RWPE2 (cell line): ENCODE data around the gene STX5.

ENCODE experiments used
- ATAC-seq: fragments of 200-7000 bp; cut with Tn5 transposase; 3 replicates; pipeline ENCODE4 v1.9.1; 2021; ENCODE audit warnings: low read depth
- DNase-seq: peaks from one replicate; pipeline ENCODE4 v3.0.0-alpha.2; 2020; ENCODE audit warnings: low spot score
- H3K27ac ChIP-seq: fragments of 450-650 bp; 2 replicates; pipeline ENCODE4 v1.5.1; 2017; ENCODE audit warnings: mild to moderate bottlenecking; ENCODE audit not compliant: poor library complexity, severe bottlenecking
- H3K27me3 ChIP-seq: fragments of 250-450 bp; sonication (Bioruptor Pico); 2 replicates; pipeline ENCODE4 v1.5.1; 2021; ENCODE audit warnings: mild to moderate bottlenecking, moderate library complexity; ENCODE audit not compliant: insufficient read depth, poor library complexity, severe bottlenecking
- H3K36me3 ChIP-seq: fragments of 250-450 bp; sonication (Bioruptor Pico); 2 replicates; pipeline ENCODE4 v1.5.1; 2020; ENCODE audit warnings: low read depth, mild to moderate bottlenecking, moderate library complexity
- H3K4me1 ChIP-seq: fragments of 250-450 bp; sonication (Bioruptor Pico); 2 replicates; pipeline ENCODE4 v1.5.1; 2021; ENCODE audit warnings: mild to moderate bottlenecking, moderate library complexity; ENCODE audit not compliant: insufficient read depth, poor library complexity, severe bottlenecking
- H3K4me3 ChIP-seq: fragments of 250-450 bp; sonication (Bioruptor Pico); 2 replicates; pipeline ENCODE4 v1.5.1; 2021; ENCODE audit warnings: mild to moderate bottlenecking, moderate library complexity; ENCODE audit not compliant: severe bottlenecking
- H3K9me3 ChIP-seq: fragments of 250-450 bp; sonication (Bioruptor Pico); 2 replicates; pipeline ENCODE4 v1.5.1; 2021; ENCODE audit warnings: mild to moderate bottlenecking, moderate library complexity; ENCODE audit not compliant: severe bottlenecking
- TF ChIP-seq, protein P1 (sequence below): fragments of 450-650 bp; IDR thresholded peaks from one replicate; pipeline ENCODE4 v1.5.1; 2017; ENCODE audit warnings: mild to moderate bottlenecking, moderate library complexity; ENCODE audit not compliant: poor library complexity, severe bottlenecking

Gene STX5

DNA sequence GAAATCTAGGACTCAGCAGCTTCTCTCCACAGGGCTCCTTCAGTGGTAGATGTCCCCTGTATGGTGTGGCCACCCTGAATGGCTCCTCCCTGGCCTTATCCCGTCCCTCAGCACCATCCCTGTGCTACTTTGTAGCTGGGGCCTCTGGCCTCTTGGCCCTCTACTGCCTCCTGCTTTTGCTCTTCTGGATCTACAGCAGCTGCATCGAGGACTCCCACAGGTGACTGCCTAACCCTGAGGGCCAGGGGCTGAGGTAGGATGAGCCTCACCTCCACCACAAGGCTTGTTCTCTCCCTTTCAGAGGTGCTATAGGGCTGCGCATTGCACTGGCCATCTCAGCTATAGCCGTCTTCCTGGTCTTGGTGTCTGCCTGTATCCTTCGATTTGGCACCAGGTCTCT, 42.9 kb downstream of the STX5 start:
- peaks cover 46% of the 10 kb centered on the region for H3K36me3 ChIP-seq
- TF ChIP-seq, protein P1, sequence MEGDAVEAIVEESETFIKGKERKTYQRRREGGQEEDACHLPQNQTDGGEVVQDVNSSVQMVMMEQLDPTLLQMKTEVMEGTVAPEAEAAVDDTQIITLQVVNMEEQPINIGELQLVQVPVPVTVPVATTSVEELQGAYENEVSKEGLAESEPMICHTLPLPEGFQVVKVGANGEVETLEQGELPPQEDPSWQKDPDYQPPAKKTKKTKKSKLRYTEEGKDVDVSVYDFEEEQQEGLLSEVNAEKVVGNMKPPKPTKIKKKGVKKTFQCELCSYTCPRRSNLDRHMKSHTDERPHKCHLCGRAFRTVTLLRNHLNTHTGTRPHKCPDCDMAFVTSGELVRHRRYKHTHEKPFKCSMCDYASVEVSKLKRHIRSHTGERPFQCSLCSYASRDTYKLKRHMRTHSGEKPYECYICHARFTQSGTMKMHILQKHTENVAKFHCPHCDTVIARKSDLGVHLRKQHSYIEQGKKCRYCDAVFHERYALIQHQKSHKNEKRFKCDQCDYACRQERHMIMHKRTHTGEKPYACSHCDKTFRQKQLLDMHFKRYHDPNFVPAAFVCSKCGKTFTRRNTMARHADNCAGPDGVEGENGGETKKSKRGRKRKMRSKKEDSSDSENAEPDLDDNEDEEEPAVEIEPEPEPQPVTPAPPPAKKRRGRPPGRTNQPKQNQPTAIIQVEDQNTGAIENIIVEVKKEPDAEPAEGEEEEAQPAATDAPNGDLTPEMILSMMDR, result no peak
- ATAC-seq (no peak), DNase-seq (no peak)
- no peaks in the 10 kb centered on the region for H3K27me3 ChIP-seq
- peaks cover 9% of the 10 kb centered on the region for H3K4me1 ChIP-seq
- no peaks in the 10 kb centered on the region for H3K9me3 ChIP-seq
- H3K4me3 ChIP-seq, result no peak overlapping the region
- H3K27ac ChIP-seq, result peak overlapping the region; percentile 90

DNA sequence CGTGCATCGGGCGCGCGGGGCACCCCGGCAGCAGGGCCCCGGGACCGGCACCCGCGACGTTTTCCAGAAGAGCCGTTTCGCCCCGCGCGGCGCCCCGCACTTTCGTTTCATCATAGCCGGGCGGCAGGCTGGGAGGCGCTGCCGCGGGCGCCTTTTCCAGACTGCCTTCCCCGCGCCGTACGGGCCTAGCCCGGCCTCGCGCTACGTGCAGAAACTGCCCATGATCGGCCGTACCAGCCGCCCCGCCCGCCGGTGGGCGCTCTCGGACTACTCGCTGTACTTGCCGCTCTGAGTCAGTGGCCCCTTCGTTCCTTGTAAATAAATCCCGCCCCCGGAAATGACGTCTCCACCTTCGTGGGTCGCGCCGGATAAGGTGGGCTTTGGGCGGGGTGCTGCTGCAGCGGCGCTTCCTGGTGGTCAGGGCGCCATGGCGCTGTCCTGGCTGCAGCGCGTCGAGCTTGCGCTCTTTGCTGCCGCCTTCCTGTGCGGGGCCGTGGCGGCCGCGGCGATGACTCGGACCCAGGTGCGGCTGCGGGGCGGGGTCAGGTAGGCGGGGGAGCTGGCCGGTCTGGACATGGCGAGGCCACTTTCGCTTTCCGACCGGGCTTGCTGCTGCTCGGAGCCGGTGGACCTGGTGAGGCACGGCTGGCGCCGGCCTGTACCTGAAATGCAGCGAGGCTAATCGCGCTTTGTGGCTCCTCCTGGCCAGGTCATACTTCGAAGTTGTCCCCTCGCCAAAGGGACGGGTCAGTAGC, 44.7 kb downstream of the STX5 start, which contains the start of gene TMEM179B:
TMEM179B (plus strand) TSS at position 398 of the 755 bp plus-strand sequence; CDS start at position 428, 30 bp downstream.
- H3K27ac ChIP-seq, result peak within 1 kb of the TSS; percentile 90
- H3K36me3 ChIP-seq, result peaks cover 36% of the 10 kb centered on the region
- H3K9me3 ChIP-seq, result no peaks in the 10 kb centered on the region
- TF ChIP-seq, protein P1, result peak; percentile 79
- H3K27me3 ChIP-seq, result no peaks in the 10 kb centered on the region
- H3K4me1 ChIP-seq, result peaks cover 8% of the 10 kb centered on the region
- peak within 1 kb of the TSS; percentile 89 for H3K4me3 ChIP-seq
- DNase-seq, result peak; percentile 98
- ATAC-seq, result peak; percentile 66

DNA sequence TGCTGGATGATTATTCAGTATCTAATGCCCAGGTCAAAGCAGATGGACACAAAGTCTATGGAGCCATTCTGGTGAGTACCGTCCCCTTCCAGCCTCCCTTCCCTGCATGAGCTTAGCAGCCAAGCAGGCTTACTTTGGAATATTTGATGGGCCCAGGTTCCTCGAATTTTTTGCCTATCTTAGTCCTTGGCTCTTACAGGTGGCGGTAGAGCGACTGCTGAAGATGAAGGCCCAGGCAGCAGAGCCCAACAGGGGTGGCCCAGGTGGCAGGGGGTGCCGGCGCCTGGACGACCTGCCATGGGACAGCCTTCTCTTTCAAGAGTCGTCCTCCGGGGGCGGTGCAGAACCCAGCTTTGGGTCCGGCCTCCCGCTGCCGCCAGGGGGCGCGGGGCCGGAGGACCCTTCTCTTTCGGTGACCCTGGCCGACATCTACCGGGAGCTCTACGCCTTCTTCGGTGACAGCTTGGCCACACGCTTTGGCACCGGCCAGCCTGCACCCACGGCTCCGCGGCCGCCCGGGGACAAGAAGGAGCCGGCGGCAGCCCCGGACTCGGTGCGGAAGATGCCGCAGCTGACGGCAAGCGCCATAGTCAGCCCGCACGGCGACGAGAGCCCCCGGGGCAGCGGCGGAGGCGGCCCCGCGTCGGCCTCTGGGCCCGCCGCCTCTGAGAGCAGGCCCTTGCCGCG, 45.4 kb downstream of the STX5 start:
- Histone ChIP-seq H3K4me3 (peak overlapping the region; percentile 89), H3K27ac (peak overlapping the region; percentile 90), H3K36me3 (peaks cover 31% of the 10 kb centered on the region), H3K9me3 (no peaks in the 10 kb centered on the region), H3K4me1 (peaks cover 6% of the 10 kb centered on the region), H3K27me3 (no peaks in the 10 kb centered on the region)
- TF ChIP-seq, protein P1, result peak; percentile 97
- DNase-seq (peak; percentile 80), ATAC-seq (peak; percentile 66)

DNA sequence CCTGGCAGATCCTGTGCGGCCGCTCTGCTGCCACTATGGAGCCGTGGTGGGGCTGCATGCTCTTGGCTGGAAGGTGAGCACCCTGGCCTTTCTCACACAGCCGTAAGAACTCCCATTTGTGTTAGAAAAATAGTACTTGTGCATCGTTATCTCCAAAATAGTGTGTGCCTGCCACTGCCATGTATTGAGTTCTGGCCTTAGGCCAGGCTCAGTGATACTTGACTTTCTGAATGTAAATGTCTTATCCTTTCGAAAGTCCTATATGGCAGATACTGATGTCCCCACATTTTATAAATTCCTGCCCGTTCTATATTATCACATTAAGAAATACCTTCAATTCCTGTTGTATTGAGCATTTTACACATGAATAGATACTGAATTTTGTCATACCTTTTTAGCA, 49.1 kb downstream of the STX5 start:
- Histone ChIP-seq H3K4me1 (no peaks in the 10 kb centered on the region), H3K27ac (no peak overlapping the region), H3K27me3 (no peaks in the 10 kb centered on the region), H3K4me3 (no peak overlapping the region), H3K9me3 (no peaks in the 10 kb centered on the region), H3K36me3 (peaks cover 18% of the 10 kb centered on the region)
- DNase-seq (no peak), ATAC-seq (no peak)
- TF ChIP-seq, protein P1, result no peak
